Testis (tissue), 5 donors: ENCODE measurements around the gene GAPDH. TPM values are rescaled to one million over a fixed set of nuclear protein-coding genes. Genes with fewer than 3 reads are reported as not detected.
"Not testable (repeated sequence)": the region's sequence is repeated elsewhere in the genome, so short reads cannot be mapped to it uniquely, and the experiment has no call there.

Source experiments
- DNase-seq: peaks from one replicate; pipeline ENCODE4 v3.0.0-alpha.2; 2019
- H3K27ac ChIP-seq, 2 donors: fragments of 200-600 bp; sonication (generic); one replicate each; pipeline ENCODE4 v1.5.1; 2019
- H3K27me3 ChIP-seq: fragments of 200-600 bp; sonication (generic); one replicate; pipeline ENCODE4 v1.5.1; 2019
- H3K36me3 ChIP-seq: fragments of 200-600 bp; sonication (generic); one replicate; pipeline ENCODE4 v1.5.1; 2017; ENCODE audit warnings: low read depth; ENCODE audit errors: missing control alignments
- H3K4me1 ChIP-seq: fragments of 200-600 bp; sonication (generic); one replicate; pipeline ENCODE4 v1.5.1; 2019
- H3K4me3 ChIP-seq, 2 donors: fragments of 200-600 bp; sonication (generic); one replicate each; pipeline ENCODE4 v1.5.1; 2017 to 2019
- H3K9me3 ChIP-seq: fragments of 200-600 bp; sonication (generic); one replicate; pipeline ENCODE4 v1.5.1; 2017
- POLR2A ChIP-seq: fragments of 450-650 bp; IDR thresholded peaks from one replicate; pipeline ENCODE4 v1.6.1; 2017; ENCODE audit warnings: antibody characterized with exemption, mild to moderate bottlenecking, moderate library complexity
- WGBS, 2 donors: methylation state at CpG; one replicate each; pipeline ENCODE4 v1.1.5; 2018; 5-methylcytosine and 5-hydroxymethylcytosine counted together
- intact Hi-C: fragments of 100-400 bp; cut with DNase I; formaldehyde crosslinking; loops from one replicate; pipeline ENCODE4 v1.15.1; 2023; ENCODE audit warnings: low total_unique reads
- long read RNA-seq, 2 donors: transcript quantifications; one replicate each; lab custom pipeline, GENCODE V29; 2026
- polyA plus RNA-seq: library from polyadenylated mRNA; stranded (reverse); fragments of 350-450 nt; fragmentation: Illumina TruSeq; extraction: RNeasy Lipid Tissue Mini Kit (QIAGEN cat#74804); gene quantifications from one replicate; pipeline ENCODE4 v1.2.3, GENCODE V29; 2014; ENCODE audit warnings: low read depth, low replicate concordance; ENCODE audit not compliant: insufficient read depth
- total RNA-seq, 2 donors: library from RNA; depleted of rRNA; stranded (reverse); fragments of >200 nt; gene quantifications; one replicate each; pipeline ENCODE4 v1.2.3, GENCODE V29; 2016
- TF ChIP-seq, protein P1 (sequence below), 3 experiments: fragments of 450-650 bp in 2 of 3; fragments of 200-600 bp in 1 of 3; sonication (generic) in 1 of 3; IDR thresholded peaks; one replicate each; pipeline ENCODE4 v1.5.1; 2016 to 2019; ENCODE audit warnings: antibody characterized with exemption in 3 of 3, mild to moderate bottlenecking in 2 of 3, moderate library complexity in 1 of 3

The GAPDH gene
- total RNA-seq: 1,000 to 10,000 TPM; 1,591 to 1,928 TPM
- polyA plus RNA-seq: 1,857 TPM
- long read RNA-seq, donor 1, transcript GAPDH-204 (8 exons, 1,256 nt): minor isoform, 69 of 2,013 reads
- long read RNA-seq, donor 1, transcript GAPDH-201 (9 exons, 1,875 nt): major isoform, 1,101 of 2,013 reads
- long read RNA-seq, donor 1, partial matches to known transcripts: 783 of 2,013 reads
- long read RNA-seq, donor 1, other reads (novel, unspliced or antisense): 54 of 2,013 reads
- long read RNA-seq, donor 2, transcript GAPDH-201 (9 exons, 1,875 nt): major isoform, 797 of 1,616 reads
- long read RNA-seq, donor 2, transcript GAPDH-204 (8 exons, 1,256 nt): minor isoform, 33 of 1,616 reads
- long read RNA-seq, donor 2, partial matches to known transcripts: 738 of 1,616 reads
- long read RNA-seq, donor 2, other reads (novel, unspliced or antisense): 41 of 1,616 reads

DNA sequence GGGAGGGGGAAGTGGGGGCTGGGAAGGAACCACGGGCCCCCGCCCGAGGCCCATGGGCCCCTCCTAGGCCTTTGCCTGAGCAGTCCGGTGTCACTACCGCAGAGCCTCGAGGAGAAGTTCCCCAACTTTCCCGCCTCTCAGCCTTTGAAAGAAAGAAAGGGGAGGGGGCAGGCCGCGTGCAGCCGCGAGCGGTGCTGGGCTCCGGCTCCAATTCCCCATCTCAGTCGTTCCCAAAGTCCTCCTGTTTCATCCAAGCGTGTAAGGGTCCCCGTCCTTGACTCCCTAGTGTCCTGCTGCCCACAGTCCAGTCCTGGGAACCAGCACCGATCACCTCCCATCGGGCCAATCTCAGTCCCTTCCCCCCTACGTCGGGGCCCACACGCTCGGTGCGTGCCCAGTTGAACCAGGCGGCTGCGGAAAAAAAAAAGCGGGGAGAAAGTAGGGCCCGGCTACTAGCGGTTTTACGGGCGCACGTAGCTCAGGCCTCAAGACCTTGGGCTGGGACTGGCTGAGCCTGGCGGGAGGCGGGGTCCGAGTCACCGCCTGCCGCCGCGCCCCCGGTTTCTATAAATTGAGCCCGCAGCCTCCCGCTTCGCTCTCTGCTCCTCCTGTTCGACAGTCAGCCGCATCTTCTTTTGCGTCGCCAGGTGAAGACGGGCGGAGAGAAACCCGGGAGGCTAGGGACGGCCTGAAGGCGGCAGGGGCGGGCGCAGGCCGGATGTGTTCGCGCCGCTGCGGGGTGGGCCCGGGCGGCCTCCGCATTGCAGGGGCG lies at the start of gene GAPDH:
Gene GAPDH (plus strand): TSS at position 595 of the 772 bp plus-strand sequence. CDS start 316 bp downstream, outside the sequence.
- Histone ChIP-seq H3K4me1 (peaks cover 30% of the 10 kb centered on the region), H3K36me3 (no peaks in the 10 kb centered on the region), H3K4me3 (peak within 1 kb of the TSS; percentile 92 to 93), H3K27me3 (no peaks in the 10 kb centered on the region), H3K9me3 (no peaks in the 10 kb centered on the region), H3K27ac (peak within 1 kb of the TSS; percentile 86 to 92)
- TF ChIP-seq, protein P1, sequence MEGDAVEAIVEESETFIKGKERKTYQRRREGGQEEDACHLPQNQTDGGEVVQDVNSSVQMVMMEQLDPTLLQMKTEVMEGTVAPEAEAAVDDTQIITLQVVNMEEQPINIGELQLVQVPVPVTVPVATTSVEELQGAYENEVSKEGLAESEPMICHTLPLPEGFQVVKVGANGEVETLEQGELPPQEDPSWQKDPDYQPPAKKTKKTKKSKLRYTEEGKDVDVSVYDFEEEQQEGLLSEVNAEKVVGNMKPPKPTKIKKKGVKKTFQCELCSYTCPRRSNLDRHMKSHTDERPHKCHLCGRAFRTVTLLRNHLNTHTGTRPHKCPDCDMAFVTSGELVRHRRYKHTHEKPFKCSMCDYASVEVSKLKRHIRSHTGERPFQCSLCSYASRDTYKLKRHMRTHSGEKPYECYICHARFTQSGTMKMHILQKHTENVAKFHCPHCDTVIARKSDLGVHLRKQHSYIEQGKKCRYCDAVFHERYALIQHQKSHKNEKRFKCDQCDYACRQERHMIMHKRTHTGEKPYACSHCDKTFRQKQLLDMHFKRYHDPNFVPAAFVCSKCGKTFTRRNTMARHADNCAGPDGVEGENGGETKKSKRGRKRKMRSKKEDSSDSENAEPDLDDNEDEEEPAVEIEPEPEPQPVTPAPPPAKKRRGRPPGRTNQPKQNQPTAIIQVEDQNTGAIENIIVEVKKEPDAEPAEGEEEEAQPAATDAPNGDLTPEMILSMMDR (IDR thresholded peaks at IDR 0.05): no peak
- no peak for TF ChIP-seq POLR2A
- intact Hi-C loops: no loop called here
- peak; percentile 97 for DNase-seq
- 0% methylated on average over 36 to 62 of the region's 62 CpGs for WGBS, 2 donors

DNA sequence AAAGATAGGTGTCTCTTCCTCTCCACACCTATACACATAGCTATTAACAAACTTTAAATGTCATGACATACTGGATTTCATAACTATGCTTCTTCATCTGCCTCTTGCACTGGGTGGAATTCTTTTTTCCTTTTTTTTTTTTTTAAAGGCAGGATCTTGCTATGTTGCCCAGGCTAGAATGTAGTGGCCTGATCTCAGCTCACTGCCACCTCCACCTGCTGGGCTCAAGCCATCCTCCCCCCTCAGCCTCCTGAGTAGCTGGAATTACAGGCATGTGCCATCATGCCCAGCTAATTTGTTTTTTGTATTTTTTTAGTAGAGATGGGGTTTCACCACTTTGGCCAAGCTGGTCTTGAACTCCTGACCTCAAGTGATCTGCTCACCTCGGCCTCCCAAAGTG lies 46.1 kb upstream of the GAPDH start:
- H3K36me3 ChIP-seq: no peaks in the 10 kb centered on the region
- no peaks in the 10 kb centered on the region for H3K9me3 ChIP-seq
- DNase-seq: no peak
- no peak overlapping the region for H3K27ac ChIP-seq
- H3K27me3 ChIP-seq: no peaks in the 10 kb centered on the region
- WGBS, 2 donors: 83 to 85% methylated on average over 1 of the region's 1 CpG
- H3K4me1 ChIP-seq: no peaks in the 10 kb centered on the region
- intact Hi-C loops: no loop called here
- TF ChIP-seq, protein P1 (IDR thresholded peaks at IDR 0.05): no peak
- TF ChIP-seq POLR2A: no peak
- no peak overlapping the region for H3K4me3 ChIP-seq

DNA sequence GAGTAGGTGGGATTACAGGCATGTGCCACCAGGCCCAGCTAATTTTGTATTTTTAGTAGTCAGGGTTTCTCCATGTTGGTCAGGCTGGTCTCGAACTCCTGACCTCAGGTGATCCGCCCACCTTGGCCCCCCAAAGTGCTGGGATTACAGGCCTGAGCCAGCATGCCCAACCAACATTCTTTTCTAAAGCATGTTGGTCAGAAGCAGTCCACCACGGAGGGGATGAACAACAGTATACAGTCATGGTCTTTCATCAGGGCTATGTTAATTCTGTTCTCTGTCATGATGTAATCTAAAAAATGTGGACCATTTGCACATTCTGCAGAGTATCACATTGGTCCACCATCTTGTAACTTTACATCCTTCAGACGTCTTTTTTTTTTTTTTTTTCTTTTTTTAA lies 44.9 kb upstream of the GAPDH start:
- intact Hi-C loops: no loop called here
- TF ChIP-seq, protein P1 (IDR thresholded peaks at IDR 0.05): no peak
- no peak for TF ChIP-seq POLR2A
- Histone ChIP-seq H3K4me3 (no peak overlapping the region), H3K27me3 (no peaks in the 10 kb centered on the region), H3K36me3 (no peaks in the 10 kb centered on the region), H3K4me1 (peaks cover 2% of the 10 kb centered on the region), H3K27ac (no peak overlapping the region), H3K9me3 (no peaks in the 10 kb centered on the region)
- 67 to 72% methylated on average over 4 of the region's 4 CpGs for WGBS, 2 donors
- DNase-seq: no peak

DNA sequence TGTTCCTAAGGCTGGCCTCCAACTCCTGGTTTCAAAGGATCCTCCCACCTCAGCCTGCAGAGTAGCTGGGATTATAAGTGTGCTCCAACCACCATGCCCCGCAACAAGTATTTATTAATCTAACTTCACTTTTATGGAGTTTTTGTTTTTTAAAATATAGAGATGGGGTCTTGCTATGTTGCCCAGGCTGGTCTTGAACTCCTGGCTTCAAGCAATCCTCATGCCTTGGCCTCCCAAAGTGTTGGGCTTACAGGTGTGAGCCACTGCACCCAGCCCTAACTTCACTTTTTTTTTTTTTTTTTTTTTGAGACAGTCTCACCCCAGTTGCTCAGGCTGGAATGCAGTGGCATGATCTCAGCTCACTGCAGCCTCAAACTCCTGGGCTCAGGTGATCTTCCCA lies 43.6 kb upstream of the GAPDH start:
- H3K27me3 ChIP-seq, intact Hi-C loops, H3K36me3 ChIP-seq, H3K9me3 ChIP-seq, H3K27ac ChIP-seq, H3K4me3 ChIP-seq, H3K4me1 ChIP-seq, DNase-seq: not testable (repeated sequence)
- WGBS, 2 donors: 90 to 93% methylated on average over 1 of the region's 1 CpG

DNA sequence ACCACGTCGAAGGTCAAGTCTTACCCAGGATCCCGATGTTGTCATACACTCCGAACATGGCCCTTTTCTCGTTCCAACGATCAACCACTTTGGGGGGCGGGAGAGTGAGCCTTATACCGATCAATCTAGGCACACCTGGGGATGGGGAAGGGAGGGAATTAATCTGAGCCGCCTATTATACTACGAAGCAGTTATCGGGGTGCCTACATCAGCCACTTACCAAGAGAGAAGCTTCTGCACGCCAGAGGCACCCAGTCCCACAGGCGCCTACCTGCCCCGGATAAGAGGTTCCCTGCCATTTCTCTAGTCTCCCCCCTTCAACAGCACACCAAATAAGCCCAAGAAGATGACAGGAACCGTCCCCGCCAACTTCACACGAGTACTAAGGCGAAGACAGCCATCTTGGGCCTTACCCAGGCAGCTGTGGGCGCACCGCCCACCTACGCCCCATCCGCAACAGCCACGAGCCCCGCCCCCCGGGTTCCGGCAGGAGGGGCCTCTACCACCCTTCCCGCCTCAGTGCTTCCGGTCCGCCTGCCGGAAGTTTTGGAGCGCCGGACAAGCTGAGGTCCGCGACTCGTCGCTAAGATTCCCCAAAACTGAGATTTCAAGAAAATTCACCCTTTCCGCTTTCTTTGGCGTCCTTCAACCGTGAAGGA lies 41.4 kb upstream of the GAPDH start, which contains the start of gene MRPL51:
Gene MRPL51 (minus strand): TSS at position 425 of the 659 bp plus-strand sequence. CDS start 126 bp downstream, at position 299.
- Histone ChIP-seq H3K9me3 (no peaks in the 10 kb centered on the region), H3K4me3 (peak within 1 kb of the TSS; percentile 72 to 86)

More for the DNA sequence above, 41.4 kb upstream of the GAPDH start, which contains the start of gene MRPL51:
- WGBS, 2 donors: 0 to 4% methylated on average over 30 to 39 of the region's 39 CpGs
- no peaks in the 10 kb centered on the region for H3K36me3 ChIP-seq
- TF ChIP-seq POLR2A: no peak
- TF ChIP-seq, protein P1 (IDR thresholded peaks at IDR 0.05): no peak
- H3K27ac ChIP-seq: peak within 1 kb of the TSS; percentile 82 to 99
- no peaks in the 10 kb centered on the region for H3K27me3 ChIP-seq
- H3K4me1 ChIP-seq: peaks cover 7% of the 10 kb centered on the region
- DNase-seq: peak; percentile 99
- intact Hi-C loops: no loop called here
